Kidney capillary endothelial cell (primary cell): ENCODE results near the gene PURB.
A peak's percentile ranks its signal among the peaks of the same experiment; 100 is the strongest.
"Not testable (repeated sequence)": the region's sequence is repeated elsewhere in the genome, so short reads cannot be mapped to it uniquely, and the experiment has no call there.

ENCODE experiments used
- DNase-seq: peaks from one replicate; pipeline ENCODE4 v3.0.0-alpha.2; 2018; ENCODE audit warnings: low spot score

PURB gene

GRCh38 chr7:44885394-44886317 is at the start of gene PURB:
TSS of gene PURB (minus strand) at chr7:44885530. CDS start at chr7:44885348, 182 bp downstream.
- peak; percentile 97 for DNase-seq

- no peak for DNase-seq
These were observed 49.7 kb upstream of the PURB start for GRCh38 chr7:44935016-44935415.

- not testable (repeated sequence) for DNase-seq
These were observed 49.2 kb upstream of the PURB start for GRCh38 chr7:44934510-44934909.

GRCh38 chr7:44930921-44931320 is 45.6 kb upstream of the PURB start:
- DNase-seq = no peak

- no peak for DNase-seq
These were observed 37.0 kb upstream of the PURB start for GRCh38 chr7:44922351-44922694.

- peak; percentile 72 for DNase-seq
These were observed 36.4 kb upstream of the PURB start for GRCh38 chr7:44921607-44922350.

GRCh38 chr7:44920119-44920518 is 34.8 kb upstream of the PURB start:
- no peak for DNase-seq

GRCh38 chr7:44918029-44918428 is 32.7 kb upstream of the PURB start:
- no peak for DNase-seq

- no peak for DNase-seq
These were observed 32.1 kb upstream of the PURB start for GRCh38 chr7:44917465-44917864.

GRCh38 chr7:44914992-44915607 is 29.8 kb upstream of the PURB start:
- DNase-seq = no peak

- no peak for DNase-seq
These were observed 27.5 kb upstream of the PURB start for GRCh38 chr7:44912775-44913347.

- no peak for DNase-seq
These were observed 26.6 kb upstream of the PURB start for GRCh38 chr7:44911911-44912310.

GRCh38 chr7:44909596-44910389 is 24.5 kb upstream of the PURB start:
- DNase-seq = no peak

GRCh38 chr7:44906965-44907364 is 21.6 kb upstream of the PURB start:
- no peak for DNase-seq

GRCh38 chr7:44905002-44905635 is 19.8 kb upstream of the PURB start:
- no peak for DNase-seq

- no peak for DNase-seq
These were observed 14.1 kb upstream of the PURB start for GRCh38 chr7:44899443-44899842.

GRCh38 chr7:44898039-44898438 is 12.7 kb upstream of the PURB start:
- no peak for DNase-seq

GRCh38 chr7:44897309-44897708 is 12.0 kb upstream of the PURB start:
- no peak for DNase-seq

GRCh38 chr7:44894888-44895580 is 9.7 kb upstream of the PURB start:
- no peak for DNase-seq

GRCh38 chr7:44893710-44894234 is 8.4 kb upstream of the PURB start:
- DNase-seq = no peak
